Measurements from ENCODE around the gene ARPC2. TPM values are rescaled to one million over a fixed set of nuclear protein-coding genes. Genes with fewer than 3 reads are reported as not detected.

ARPC2 gene
- total and polyA plus RNA-seq, 2 of the 13 experiments (the other 11 are each of a cell fraction or from before 2014, with no cell fraction given): 168 to 303 TPM

GRCh38 chr2:218284106-218284811 lies 67.3 kb downstream of the ARPC2 start (continued):
- TF ChIP-seq SMAD1 (CRISPR knock-in tag; IDR thresholded peaks at IDR 0.05; ENCODE audit: borderline replicate concordance, low read depth) (no peak; the same call in 1 of the 2 replicates), HNRNPL (IDR thresholded peaks at IDR 0.05; ENCODE audit: low read depth, low read length) (peak; percentile 76), KLF6 (CRISPR knock-in tag; IDR thresholded peaks at IDR 0.05) (no peak), TIGD3 (CRISPR knock-in tag; IDR thresholded peaks at IDR 0.05; ENCODE audit: borderline replicate concordance) (no peak), KLF16 (CRISPR knock-in tag; IDR thresholded peaks at IDR 0.05) (peak in 1 of 2 experiments; percentile 23; a peak in 1 of 4 replicates), MTA1 (CRISPR knock-in tag; IDR thresholded peaks at IDR 0.05; ENCODE audit: borderline replicate concordance) (no peak), PPARG (CRISPR knock-in tag; conservative IDR thresholded peaks at IDR 0.05) (peak; percentile 93), PRPF4 (IDR thresholded peaks at IDR 0.05; ENCODE audit: low read depth, low read length, poor library complexity, severe bottlenecking) (no peak), POLR2G (IDR thresholded peaks at IDR 0.05; ENCODE audit: low read depth, low read length) (no peak), NRL (CRISPR knock-in tag; IDR thresholded peaks at IDR 0.05; ENCODE audit: borderline replicate concordance) (peak; percentile 93), MED13 (CRISPR knock-in tag; IDR thresholded peaks at IDR 0.05) (no peak), ZNF234 (CRISPR knock-in tag; conservative IDR thresholded peaks at IDR 0.05) (no peak), AHDC1 (CRISPR knock-in tag; IDR thresholded peaks at IDR 0.05; ENCODE audit: borderline replicate concordance) (no peak), ZNF292 (CRISPR knock-in tag; IDR thresholded peaks at IDR 0.05; ENCODE audit: borderline replicate concordance, low read depth) (peak; percentile 88; the same call in 1 of the 2 replicates), THAP11 (CRISPR knock-in tag; IDR thresholded peaks at IDR 0.05) (0 out of 2 replicates have a peak, but pooled peaks have one; percentile 14), MXD4 (CRISPR knock-in tag; IDR thresholded peaks at IDR 0.05) (peak; percentile 49; the same call in 1 of the 2 replicates), CCDC6 (CRISPR knock-in tag; IDR thresholded peaks at IDR 0.05) (peak; percentile 63; the same call in 1 of the 2 replicates), SIN3B (IDR thresholded peaks at IDR 0.05; ENCODE audit: low read length) (no peak), ZMAT3 (CRISPR knock-in tag; conservative IDR thresholded peaks at IDR 0.05) (0 out of 2 replicates have a peak, but pooled peaks have one; percentile 32), ZNF629 (CRISPR knock-in tag; conservative IDR thresholded peaks at IDR 0.05) (peak; percentile 95), ZBTB38 (CRISPR knock-in tag; IDR thresholded peaks at IDR 0.05) (peak; percentile 75), TMF1 (CRISPR knock-in tag; IDR thresholded peaks at IDR 0.05; ENCODE audit: low read depth) (no peak), NR2C2 (CRISPR knock-in tag; IDR thresholded peaks at IDR 0.05; ENCODE audit: borderline replicate concordance) (0 out of 2 replicates have a peak, but pooled peaks have one; percentile 38), SP2 (CRISPR knock-in tag; IDR thresholded peaks at IDR 0.05) (no peak), DMAP1 (CRISPR knock-in tag; IDR thresholded peaks at IDR 0.05) (peak; percentile 36; the same call in 1 of the 2 replicates)
